HG02623 (cell line): ENCODE data around the gene USP20.
A peak's percentile ranks its signal among the peaks of the same experiment; 100 is the strongest.

Source experiments
- ATAC-seq: cut with Tn5 transposase; IDR thresholded peaks from one replicate; pipeline ENCODE4 v1.9.1; 2021; ENCODE audit warnings: moderate library complexity; ENCODE audit not compliant: unreplicated experiment

The USP20 gene

GRCh38 chr9:129822898-129823541 is 12.2 kb upstream of the USP20 start:
- no peak for ATAC-seq

- no peak for ATAC-seq
Observed at GRCh38 chr9:129823542-129823934, 11.7 kb upstream of the USP20 start.

DNA sequence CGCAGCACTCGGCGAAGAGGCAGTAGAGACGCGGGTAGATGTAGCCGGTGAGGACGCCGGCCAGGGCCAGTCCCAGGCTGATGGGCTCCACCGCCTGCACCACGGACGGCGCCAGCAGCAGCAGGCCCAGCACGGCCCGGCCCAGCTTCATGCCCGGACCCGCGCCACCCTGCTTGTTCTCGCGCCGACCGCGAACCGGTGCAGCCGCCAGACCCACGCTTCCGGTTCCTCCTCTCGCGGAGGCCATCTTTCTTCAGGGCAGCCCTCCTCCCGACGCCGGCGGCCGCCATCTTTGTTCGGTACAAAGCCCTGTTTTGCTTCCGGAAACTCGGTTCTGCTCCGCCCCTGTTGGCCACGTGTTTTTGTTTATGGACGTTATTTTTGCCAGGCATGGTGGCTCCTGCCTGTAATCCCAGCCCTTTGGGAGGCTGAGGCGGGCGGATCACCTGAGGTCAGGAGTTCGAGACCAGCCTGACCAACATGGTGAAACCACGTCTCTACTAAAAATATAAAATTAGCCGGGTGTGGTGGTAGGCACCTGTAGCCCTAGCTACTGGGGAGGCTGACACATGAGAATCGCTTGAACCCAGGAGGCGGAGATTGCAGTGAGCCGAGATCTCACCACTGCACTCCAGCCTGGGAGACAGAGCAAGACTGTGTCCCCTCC is 11.2 kb upstream of the USP20 start, which contains the start of gene TOR1A:
TOR1A (minus strand) TSS at position 202 of the 667 bp plus-strand sequence; CDS start at position 151, 51 bp downstream.
- ATAC-seq, result peak; percentile 82

GRCh38 chr9:129826344-129826743 is 8.9 kb upstream of the USP20 start:
- no peak for ATAC-seq

GRCh38 chr9:129826759-129827158 is 8.5 kb upstream of the USP20 start:
- no peak for ATAC-seq

DNA sequence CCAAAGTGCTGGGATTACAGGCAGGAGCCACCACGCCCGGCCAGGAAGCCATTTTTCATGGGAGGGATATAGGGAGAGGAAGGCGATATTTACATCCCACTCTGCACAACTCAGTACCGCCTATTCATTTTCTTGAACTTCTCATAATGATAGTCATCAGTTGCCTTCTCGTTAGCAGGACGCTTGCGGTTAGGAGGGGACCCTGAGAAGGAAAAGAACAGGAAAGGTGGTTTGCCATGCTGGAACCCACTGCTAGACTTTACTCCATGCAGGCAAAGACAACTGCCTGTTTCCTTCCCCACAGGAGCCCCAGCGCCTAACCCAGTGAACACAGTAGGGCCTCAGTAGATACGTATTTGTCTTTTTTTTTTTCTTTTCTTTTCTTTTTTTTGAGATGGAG is 7.2 kb upstream of the USP20 start:
- ATAC-seq, result no peak

- no peak for ATAC-seq
Observed at GRCh38 chr9:129828969-129829368, 6.3 kb upstream of the USP20 start.

- ATAC-seq, result no peak
Observed at GRCh38 chr9:129832982-129833381, 2.3 kb upstream of the USP20 start.

DNA sequence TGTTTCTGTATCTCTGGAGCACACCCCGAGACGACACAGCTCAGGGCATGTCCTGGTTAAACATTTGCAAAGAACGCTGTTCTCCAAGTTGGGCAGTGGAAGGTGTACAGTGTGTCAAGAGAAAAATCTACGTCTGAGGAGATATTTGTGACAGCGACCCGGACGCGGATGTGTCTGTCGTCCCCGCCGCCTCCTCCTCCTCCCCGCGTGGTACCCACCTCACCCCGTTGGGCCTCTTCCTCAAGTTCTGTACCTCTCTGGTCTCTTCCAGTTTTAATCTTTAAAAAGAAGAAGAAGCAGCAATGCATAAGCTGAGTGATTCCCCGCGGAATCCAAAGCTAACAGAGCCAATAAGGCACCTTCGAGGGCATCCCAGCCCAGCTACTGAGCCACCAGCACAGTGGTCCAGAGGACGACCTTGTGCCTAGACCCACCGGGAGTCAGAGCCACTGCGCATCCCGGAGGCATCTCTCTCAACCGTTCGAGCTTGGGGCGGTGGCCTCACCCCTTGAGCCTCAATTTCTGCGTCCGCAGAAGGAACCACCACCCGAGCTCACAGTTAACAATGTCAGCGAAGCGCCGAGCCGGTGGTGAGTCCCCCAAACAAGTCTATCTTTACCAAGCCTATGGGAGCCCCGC is 650 bp upstream of the USP20 start:
- ATAC-seq, result peak; percentile 9

DNA sequence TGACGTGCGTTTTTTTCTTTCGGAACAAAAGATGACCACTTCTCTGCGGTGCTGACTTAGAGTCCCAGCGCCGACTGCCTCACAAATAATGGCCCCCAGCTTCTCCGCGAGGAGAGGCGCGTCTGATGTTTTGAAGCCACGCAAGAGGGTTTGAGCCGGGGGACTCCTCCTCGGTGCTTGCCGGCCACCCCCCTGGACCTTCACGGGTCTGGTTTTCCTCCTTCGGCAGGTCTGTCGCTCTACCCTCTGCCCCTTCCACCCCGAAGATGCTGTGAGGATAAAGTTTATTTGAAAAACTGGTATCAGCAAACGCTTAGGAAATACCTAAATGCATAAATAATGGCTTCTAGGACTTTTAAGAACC is 584 bp downstream of the USP20 start:
- ATAC-seq, result no peak

DNA sequence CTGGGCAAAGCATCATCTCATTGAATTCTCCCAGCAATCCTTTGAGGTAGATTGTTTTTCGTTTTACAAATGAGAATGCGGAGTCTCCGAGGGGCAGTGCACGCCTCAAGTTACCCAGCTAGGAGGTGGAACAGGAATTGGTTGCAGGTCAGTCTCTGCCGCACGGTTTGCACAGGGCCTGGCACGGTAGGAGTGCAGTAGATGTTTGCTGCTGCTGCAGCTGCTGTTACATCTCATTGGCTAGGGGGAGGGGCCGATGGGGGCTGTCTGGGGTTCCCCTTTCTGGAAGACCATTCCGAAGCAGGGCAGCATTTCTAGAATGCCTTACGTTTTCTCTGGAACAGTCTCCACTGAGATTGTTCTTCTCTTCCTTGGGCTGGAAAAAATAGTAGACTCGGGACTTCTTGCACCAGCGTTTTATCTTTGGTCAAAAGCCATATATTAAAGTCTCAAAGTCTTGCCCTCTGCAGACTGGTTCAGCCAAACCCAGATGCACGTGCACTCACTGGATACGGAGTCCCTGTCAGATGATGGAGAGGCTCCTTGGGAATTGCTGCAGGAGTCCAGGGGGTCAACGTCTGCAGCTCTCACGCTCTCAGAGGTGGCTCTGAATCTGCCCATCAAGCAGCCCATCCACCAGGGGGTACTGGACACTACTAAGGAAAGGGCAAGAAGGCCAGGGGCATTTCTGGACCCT is 1.2 kb downstream of the USP20 start:
- no peak for ATAC-seq

- ATAC-seq, result no peak
Observed at GRCh38 chr9:129838707-129839259, 3.5 kb downstream of the USP20 start.

DNA sequence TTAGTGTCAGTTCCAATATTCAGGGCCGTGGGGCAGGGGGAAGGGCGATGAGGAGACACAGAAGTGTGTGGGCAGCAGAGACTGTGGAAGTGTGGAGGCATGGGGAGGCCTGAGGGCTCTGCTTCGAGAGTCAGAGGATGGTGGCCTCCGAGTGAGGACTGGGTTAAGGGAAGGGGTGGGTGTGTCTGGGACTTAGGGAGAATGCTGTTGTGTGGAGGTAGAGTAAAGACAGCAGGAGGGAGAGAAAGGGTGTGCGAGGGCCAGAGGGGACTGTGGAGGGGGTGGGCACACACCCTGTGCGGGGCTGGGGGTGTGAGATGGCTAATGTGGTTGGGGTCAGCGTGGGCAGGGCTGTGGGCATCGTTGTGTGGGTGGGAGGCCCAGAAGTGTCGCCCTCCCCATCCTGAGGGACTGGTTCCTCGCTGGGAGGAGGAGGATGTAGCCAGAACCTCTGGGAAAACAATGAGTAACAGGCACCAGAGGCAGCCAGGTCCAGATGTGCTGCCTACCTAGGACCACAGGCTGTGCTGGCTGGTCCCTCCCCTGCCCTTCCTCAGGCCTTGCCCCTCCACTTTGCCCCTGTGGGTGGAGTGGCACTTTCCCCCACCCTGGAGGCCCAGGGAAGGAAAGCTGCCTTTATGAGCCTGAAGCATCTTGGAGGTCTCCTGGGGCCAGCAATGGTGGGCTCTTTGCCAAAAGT is 4.2 kb downstream of the USP20 start:
- no peak for ATAC-seq

DNA sequence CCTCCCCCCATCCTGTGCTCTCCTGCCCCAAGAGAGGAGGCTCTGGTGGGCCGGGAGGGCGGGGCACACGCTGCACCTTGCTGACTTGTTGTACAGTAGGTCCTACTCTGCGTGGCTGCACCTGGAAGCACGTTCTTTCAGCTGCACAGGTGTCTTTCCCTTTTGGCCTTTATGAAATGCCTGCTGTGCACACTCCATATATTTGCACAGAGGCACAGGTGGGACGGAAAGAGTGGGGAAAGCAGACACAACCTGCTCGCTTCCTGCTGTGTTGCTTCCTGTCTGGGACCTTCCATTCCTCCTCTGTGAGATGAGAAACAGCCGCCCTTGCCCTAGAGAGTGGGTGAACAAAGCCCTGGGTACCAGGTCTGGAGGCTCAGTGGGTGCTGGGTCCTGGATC is 4.8 kb downstream of the USP20 start:
- no peak for ATAC-seq

- no peak for ATAC-seq
Observed at GRCh38 chr9:129841071-129841470, 5.8 kb downstream of the USP20 start.

DNA sequence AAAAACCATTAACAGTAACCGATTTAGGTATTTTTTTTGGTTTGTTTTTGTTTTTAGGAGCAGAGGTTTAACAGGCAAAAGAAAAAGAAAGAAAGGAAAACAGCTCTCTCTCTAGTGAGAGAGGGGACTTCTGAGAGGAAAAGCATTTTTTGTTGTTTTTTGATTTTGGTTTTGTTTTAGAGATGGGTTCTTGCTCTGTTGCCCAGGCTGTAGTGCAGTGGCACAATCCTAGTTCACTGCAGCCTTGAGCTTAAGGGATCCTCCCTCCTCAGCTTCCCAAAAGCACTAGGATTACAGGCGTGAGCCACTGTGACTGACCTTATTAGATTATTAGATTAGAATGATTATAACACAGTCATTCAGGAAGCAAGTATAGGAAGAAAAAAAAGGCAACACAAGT is 10.1 kb downstream of the USP20 start:
- ATAC-seq, result no peak

- no peak for ATAC-seq
Observed at GRCh38 chr9:129848712-129849441, 13.6 kb downstream of the USP20 start.

DNA sequence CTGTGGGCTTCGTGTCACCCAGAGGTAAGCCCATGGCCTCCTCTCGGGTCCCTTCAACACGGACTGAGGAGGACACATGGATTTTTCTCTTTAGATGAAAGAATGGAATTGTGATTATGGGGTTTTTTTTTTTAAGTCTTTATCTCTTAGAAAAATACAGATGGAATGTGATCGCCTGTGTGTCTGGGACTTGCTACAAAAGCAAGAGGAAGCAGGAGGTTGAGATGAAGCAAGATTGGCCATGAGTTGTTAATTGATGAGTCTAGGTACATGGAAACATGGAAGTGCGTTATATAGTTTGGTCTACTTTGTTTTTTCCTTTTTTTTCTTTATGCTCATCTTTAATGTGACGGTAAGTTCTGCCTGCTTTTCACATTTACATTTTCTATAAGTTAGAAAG is 14.6 kb downstream of the USP20 start:
- no peak for ATAC-seq

- no peak for ATAC-seq
Observed at GRCh38 chr9:129850821-129851550, 15.7 kb downstream of the USP20 start.
